NCI-H526 treated with DMSO at 0.1 percent for 48 hours (cell line): ENCODE results near the gene OPCML.
A peak's percentile ranks its signal among the peaks of the same experiment; 100 is the strongest.

Source experiments
- DNase-seq: peaks from one replicate; lab custom pipeline; 2025; lab: John Stamatoyannopoulos, UW

The OPCML gene

DNA sequence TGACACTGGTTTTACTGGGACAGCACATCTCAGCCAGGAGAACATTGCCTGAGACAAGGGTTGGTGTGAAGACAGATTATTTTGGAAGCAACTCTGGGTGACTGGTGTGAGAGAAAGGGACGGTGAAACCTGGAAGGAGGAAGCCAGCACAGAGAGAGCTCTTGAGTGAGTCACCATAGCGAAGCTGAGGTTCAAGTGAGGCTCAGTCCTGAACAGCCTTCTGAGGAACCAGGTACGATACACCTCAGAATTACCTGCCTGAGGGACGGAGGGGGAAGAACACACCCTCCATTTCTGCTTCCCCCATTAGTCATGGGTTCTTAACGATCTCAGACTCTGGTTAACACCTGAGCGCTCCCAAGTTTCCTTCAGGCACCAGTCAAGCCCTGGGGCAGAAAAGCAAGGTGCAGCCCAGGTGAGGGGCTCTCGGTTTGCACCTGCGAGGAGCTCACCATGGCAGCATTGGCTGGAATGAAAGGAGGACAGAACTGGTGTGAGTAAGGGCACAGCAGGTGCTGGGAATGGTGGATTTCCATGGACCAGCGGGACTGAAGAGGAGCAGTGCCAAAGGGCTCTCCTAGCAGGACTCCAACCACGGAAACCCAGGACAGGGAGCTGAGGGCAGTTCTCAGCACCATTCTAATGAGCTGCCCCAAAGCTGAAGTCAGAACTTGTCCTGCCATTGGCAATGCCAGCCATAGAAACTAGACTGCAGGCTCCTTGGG lies 459.3 kb downstream of the OPCML start:
- no peak for DNase-seq

DNA sequence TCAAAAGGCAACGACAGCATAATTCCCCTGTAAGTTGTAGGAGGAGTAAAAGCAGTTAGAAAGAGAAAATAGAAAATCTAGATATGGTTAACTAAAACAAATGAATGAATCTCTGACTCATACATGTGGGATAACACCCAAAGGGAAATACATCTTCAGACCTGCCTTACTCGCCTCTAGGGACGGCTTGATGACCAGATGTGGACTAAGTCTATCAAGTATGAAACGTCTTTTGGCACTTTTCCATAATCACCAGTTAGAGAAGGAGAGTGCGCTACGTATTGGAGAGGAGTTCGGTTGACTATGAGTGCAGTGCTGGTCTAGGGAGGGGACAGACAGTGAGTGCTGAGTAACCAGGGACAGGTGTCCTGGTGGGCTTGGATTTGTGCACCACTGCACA lies 459.9 kb downstream of the OPCML start:
- no peak for DNase-seq

DNA sequence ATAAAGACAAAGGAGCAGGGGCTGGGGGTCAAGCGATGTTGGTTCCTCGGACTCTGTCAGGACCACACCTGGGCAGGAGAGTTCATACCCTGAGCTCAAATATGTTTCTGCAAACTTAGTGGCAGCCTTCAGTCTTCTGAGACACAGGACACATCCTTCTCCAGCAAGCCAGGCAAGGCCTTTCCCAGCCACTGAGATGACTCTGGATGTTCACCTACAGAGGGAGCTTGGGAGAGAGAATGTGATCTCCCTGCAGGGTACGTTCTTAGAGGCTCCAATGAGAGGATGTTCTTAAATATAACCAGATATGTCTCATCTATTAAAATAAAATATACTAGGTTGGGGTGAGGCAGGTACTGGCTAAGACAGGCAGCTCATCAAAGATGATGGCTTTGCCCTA lies 461.5 kb downstream of the OPCML start:
- DNase-seq: no peak

DNA sequence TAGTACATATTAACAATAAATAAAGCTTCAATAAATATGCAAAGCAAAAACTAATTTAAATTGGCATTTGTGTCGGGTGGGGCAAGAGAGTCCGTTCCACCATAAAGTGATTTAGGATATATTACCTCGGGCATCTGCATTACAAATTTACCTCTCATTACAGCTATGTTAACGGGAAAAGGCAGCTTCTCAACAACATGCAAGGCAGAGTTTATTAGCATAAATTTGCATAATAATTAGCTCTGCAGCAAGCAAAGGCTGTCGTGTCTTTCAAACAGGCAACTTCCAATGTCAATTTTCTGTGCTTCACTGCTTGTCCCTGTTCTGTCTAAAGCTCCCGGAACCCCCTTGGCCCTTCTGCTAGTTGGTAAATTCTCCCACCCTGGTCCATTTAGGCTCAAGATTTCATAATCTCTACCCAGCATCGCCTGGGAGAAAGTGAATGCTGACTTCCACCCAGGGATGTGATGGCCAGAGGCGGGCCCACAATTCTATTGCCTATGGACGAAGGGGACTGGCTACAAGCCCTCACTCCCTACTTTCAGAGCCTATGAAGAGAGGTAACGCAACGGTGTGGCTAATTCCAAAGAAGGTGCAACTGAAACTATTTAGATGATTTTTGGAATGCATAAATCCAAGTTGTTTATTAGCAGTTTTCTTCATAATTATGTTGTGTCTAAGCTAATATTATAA lies 462.1 kb downstream of the OPCML start:
- DNase-seq: peak; percentile 69

DNA sequence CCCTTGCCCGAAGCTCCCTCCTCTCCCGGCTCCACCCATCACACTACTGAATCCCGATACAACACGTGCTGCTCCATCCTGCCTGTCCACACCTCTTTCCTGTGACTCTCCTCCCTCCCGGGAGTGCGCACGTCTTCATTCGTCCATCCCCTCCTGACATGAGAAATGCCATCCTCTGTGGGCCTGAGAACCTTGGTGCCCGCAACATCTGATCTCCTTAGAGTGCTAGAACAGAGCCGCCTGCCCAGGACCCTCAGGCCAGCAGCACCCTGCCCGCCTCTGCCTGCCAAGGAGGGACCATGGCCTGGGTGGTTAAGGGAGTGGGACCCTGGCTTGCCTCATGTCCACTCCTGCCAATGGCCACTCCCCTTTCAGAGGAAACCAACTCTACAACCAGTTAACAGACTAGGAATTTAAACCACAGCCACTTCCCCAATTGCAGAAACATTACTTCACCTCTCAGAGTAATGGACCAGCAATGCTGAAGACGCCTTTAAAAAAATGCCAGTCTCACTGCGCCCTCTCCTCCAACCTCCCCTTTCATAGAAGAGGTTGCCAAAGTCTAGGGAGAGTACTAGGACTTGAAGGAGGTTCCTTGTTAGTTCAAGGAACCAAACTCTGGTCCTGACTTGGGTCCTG lies 466.3 kb downstream of the OPCML start:
- DNase-seq: no peak

DNA sequence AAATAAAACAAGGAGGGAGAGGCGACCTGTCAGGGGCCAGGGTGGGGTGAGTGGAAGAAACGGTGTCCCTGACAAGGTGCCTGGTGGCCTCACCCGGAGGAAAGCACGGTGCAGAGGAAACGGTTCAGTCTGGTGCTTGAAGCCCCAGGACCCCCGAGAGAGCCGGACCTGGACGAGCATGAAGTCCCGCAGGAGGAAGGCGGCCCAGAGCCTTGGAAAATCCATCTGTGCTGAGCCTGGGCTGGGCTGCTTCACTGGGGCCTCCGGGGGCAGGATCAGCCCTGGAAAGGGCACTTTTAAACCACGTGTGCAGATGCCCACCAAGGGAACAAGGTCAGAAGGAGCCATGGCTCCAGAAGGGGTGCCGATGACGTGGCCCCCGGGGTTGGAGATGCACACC lies 467.3 kb downstream of the OPCML start:
- no peak for DNase-seq

DNA sequence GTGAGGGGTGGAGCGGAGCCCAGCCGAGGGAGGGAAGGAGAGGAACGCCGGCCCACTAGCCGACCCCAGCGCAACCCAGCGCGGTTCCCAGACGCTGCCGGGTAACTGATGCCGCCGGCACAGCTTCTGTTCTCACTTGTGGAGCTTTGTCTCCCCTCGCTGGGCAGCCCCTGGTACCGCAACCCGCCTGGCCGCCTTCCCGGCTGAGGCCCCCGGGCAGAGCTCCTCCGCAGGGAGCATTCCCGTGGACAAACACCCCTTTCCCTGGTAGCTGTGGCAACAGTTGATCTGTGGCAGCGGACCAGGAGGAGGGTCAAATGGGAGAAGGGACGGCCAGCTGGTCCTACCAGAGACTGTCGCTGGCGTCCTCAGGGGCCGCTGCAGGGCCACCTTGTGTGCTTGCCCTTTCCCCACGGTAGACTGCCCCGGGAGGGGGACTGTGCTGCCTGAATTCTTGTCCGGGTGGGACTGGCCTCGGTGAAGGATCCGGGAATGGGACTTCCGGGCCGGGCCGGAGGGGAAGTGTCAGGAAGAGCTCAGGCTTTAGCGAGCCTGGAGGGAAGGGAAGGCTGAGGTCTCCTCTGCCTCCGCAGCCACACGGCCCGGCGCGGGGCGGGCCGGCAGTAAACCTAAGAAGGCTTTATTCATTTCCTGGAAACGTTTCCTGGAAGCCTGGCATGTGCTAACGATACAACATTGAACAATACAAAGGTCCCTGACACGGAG lies 468.0 kb downstream of the OPCML start:
- DNase-seq: peak; percentile 95

DNA sequence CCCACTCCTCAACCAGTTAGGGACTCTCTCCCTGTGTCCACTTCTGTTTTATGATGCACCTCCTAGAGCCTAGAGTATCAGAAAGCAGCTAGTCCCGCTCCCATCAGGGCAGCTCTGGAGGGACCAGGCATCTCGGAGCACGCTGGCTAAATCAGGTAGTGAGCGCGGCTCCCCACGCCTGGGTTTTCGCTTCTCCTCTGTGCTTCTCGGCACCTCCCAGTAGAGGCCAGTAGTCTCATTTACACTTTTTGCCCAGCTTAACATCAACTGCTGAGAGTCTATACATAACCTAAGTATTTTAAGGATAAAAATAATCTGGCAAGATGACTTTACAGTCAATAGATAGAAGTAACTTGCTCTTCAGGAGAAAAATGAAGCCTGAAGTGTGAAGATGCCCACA lies 473.8 kb downstream of the OPCML start:
- DNase-seq: no peak

DNA sequence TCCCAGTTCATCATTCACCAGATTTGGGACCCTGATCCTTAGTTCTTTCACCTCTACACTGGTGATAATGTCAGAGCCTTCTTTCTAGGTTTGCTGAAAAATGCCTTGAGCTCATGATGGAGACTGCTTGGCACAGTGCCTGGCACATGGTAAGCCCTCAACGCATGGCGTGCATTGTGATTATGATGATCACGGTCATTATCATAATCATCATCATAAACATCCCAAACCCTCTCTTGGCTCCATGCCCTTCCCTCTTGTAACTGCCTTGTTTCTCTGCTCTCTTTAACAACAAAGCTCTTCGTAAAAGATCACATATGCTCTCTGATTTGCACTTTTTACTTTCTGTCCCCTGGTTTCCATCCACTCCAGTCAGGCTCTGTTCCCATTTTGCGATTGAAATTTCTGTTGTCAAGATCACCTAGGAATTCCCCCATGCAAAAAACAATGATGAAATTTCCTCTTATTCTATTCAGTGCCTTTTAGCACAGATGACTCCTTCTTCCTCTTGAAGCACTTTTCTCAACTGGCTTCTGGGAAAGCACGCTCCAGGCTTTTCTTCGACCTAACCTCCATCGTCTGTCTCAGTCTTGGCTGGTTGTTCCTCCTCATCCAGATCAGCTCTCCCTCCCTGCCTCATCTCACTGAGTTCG lies 479.1 kb downstream of the OPCML start:
- DNase-seq: no peak

DNA sequence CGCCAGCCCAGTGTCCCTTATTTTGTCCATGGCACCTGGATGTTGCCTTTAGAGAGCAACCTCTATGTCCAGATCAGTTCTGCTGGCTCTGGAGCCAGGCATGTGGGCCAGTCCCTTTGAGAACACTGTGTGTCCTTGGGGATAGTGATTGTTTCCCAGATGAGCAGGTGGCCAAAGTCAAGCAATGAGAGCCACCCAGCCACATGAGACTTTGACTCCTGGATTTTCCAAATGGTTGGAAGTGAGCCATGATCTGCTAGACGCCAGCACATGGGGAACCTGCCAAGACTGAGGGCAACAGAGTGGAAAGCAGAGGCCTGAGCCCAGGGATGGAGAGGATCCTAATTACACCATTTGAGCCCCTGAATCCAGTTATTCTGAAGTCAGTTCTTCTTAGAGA lies 479.8 kb downstream of the OPCML start:
- no peak for DNase-seq

DNA sequence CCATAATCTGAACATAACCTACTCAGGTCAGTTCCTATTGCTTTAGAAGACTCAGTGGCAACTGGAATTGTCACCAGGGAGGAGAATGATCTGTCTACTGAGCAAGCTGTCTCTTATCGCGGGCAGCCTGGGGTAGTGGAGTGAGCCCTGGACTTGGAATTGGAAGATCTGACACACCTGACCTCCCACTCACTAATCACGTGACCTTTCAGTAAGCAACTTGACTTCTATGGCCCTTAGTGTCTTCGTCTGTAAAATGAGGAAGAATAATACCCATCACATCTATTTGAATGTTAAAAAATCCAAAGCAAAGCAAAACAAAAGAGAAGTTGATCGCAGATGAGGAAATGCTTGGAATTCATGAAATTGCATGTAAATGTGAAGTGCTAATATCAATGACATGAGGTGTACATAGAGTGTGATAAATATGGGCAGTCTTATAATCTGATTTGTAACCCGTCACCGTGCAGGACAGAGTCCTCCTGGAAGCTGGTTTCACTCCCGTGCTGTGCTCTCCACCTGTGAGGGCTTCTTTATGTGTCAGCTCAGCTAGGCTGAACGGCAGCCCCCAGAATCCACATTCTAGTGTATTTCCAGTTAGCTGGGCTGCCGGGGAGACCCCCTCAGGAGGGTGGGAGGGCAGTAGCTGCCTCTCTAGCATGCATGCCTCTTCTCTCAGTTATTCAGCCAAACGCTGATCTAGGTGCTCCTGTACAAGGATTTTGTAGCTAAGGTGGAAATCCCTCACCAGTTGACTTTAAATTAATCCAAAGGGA lies 482.9 kb downstream of the OPCML start:
- DNase-seq: no peak

DNA sequence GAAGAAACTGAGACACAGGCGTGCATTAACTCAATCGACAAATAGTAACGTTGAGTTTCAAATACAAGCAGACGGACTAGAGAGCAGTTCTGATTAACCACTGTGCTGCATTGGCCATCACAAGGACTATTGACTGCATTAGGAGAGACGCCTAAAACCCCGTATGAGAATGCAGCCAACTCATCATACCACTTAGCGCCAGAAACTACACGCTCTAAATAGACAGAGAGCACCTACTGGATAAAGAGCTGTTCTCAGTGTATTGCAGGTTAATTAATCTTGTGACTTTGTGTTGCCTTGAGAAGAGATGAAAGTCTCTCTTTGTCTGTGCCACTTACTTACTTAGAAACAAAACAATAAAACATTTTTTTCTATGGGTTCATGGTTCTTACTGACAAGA lies 484.0 kb downstream of the OPCML start:
- DNase-seq: no peak

DNA sequence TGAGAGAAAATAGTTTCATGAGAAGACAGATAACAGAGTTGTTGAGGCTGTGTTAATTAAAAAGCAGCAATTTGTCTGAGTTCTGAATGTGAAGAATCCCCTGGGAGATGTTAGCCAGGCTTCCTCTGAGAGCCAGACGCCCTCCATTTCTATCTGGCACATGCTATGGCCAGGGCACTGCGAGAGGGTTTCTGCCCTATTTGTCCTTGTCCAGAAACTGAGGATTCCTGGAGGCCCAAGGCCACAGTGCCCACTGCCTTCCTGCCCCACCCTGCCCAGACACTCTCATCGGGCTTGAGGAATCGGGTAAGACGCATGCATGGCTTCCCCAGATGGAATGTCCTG lies 484.6 kb downstream of the OPCML start:
- no peak for DNase-seq

DNA sequence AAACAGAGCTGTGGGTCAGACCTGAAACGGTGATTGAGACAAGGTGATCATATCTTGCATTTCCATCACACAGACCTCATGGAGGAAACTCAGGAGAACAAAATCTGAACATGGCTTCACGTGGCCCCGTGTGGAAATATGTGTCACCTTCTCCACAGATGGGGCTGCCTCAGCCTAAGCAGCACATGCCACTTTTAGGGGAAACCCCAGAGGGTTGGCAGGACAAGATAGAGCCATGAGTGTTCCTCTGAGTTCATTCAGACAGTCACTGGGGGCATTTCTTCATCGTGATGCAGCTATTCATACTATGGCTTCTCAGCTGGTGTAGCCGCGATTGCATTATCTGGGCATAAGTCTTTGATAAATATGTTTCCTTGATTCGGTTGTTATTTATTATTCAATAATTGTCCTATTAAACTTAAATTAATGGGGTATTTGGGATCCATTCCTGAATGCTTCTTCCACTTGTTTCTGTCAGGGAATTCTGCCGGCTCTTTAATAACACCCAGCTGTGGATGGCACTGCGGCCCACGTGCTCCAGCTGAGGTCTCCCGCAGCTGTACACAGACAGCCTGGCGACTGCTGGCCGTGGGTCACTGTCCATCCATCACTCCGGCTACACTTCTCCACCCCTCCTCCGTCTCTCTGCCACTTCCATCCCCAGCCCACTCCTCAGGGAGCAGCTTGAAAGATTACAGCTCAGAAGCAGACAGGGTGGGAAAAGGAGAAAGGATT lies 485.1 kb downstream of the OPCML start:
- DNase-seq: no peak

DNA sequence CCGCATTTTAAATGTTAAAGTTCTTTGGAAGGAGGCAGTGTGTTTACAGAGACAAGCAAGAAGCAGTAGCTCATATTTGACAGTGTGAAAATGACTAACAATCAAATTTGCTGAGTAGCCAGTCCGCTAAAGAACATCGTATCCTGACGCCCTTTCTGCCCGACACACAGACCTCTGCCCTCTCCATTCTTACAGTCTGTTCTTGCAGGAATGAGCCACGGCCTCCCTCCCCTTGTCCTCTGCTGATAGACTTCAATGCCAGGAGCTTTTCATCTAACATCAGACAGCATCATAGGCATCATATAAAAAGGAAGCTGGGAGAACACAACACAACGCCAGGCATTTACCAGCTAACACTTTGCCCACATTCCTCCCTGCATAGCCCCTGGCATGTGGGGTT lies 486.0 kb downstream of the OPCML start:
- DNase-seq: no peak

DNA sequence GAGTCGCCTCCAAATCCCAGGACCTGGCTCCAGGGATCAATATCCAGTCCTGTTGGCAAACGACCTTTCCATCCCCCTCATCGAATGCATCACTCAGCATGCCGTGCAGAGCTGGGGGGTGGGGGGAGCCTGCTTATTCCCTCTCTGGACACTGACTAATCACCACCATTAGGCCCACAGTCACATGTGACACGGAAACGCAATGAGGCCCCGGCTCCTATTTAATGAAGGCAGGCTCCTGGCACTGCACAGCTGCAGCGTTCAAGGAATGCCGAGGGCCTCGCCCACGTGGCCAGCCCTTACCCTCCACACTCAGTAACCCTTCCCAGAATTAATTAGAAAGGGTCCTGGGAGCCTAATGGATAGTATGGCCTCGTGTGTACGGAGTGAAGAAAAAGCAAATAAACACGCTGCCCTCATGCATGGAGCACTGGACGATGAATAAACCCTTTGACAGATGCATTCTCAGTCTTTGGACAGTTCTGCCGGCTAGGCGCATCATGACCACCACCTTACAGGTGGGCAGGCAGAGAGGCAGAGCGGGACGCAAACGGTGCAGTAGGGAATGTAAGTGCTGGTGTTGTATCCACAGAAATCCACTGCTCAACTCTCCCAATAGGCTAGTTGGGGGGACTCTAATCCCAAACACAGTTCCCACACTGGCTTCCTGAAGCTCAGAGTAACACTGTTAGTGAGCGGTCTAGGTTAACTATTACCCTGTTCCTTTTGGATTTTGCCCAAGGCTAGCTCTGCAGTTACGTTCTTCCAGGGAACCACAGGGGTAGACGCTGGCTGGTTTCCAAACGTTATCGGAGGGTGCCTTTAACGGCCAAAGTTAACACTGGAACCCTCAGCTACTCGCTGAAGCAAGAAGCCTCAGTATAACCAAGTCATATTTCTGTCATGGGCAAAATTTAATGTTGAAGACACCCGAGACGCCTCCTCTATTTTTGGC lies 490.1 kb downstream of the OPCML start:
- DNase-seq: no peak

DNA sequence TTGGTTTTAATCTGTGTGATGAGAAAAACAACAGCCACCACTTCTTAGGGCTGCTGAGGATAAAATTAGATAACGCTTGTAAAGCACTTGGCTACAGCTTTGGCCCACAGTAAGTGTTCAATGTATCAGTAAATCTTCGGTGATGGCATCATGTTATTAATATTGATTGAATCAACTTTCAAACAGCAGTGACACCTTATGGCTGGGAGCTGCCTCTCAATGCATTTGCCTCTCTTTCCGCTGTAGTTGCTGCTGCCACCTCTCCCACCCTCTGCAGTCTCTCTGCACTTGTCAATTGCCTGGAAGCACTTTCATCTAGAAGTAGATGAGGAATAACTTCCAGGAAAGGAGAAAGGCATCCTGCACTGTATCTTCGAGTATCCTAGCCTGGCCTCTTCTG lies 491.1 kb downstream of the OPCML start:
- DNase-seq: no peak

DNA sequence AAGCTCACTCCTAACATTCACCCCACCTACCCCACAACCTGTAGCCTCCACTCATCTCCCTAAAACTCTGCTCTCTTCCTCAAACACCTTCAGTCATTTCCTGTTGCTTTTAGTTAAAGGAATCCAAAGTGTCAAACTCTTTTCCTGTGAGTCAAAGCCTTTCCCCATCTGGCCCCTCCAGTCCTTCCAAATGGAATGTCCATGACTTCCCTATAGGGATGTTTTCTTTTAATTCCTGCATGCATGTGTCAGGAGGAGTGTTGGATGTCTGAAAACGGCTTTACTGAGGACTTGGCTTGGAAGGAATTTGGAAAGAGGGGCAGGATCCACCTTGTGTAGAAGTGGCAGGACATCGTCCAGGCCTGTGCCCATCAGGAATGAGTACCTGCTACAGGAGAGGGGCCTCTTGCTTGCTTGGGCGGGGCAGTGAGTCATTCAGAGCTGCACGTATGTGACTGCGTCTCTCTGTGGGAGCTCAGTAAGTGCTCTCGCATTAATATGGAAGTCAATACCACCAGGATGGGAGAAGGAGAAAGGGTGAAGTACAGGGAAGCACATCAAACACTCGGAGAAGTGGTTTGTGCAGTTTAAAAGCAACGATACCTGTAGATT lies 491.9 kb downstream of the OPCML start:
- DNase-seq: no peak

DNA sequence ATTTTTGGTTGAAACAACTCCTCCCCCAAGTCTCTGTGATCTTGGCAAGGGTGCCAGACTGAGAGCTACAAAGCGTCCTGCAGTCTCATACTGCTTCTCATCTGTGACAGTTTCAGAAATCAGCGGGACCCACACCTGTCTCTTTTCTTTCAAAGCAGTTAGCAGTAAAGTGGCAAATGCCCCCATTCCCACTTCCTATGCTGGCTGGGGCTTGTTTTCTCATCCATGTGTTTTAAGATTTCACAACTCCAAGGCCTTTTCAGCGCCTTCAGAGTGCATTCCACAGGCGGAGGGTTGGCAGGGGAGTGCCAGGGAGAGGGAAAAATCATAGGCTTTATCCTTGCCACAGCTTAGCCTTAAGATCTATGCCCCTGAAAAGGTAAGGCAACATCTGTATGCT lies 493.5 kb downstream of the OPCML start:
- no peak for DNase-seq
